RWPE2 (cell line): Measurements from ENCODE around the gene MYEOV.

Experiments
- ATAC-seq: fragments of 200-7000 bp; cut with Tn5 transposase; 3 replicates; pipeline ENCODE4 v1.9.1; 2021; ENCODE audit warnings: low read depth
- DNase-seq: peaks from one replicate; pipeline ENCODE4 v3.0.0-alpha.2; 2020; ENCODE audit warnings: low spot score
- H3K27ac ChIP-seq: fragments of 450-650 bp; 2 replicates; pipeline ENCODE4 v1.5.1; 2017; ENCODE audit warnings: mild to moderate bottlenecking; ENCODE audit not compliant: poor library complexity, severe bottlenecking
- H3K27me3 ChIP-seq: fragments of 250-450 bp; sonication (Bioruptor Pico); 2 replicates; pipeline ENCODE4 v1.5.1; 2021; ENCODE audit warnings: mild to moderate bottlenecking, moderate library complexity; ENCODE audit not compliant: insufficient read depth, poor library complexity, severe bottlenecking
- H3K36me3 ChIP-seq: fragments of 250-450 bp; sonication (Bioruptor Pico); 2 replicates; pipeline ENCODE4 v1.5.1; 2020; ENCODE audit warnings: low read depth, mild to moderate bottlenecking, moderate library complexity
- H3K4me1 ChIP-seq: fragments of 250-450 bp; sonication (Bioruptor Pico); 2 replicates; pipeline ENCODE4 v1.5.1; 2021; ENCODE audit warnings: mild to moderate bottlenecking, moderate library complexity; ENCODE audit not compliant: insufficient read depth, poor library complexity, severe bottlenecking
- H3K4me3 ChIP-seq: fragments of 250-450 bp; sonication (Bioruptor Pico); 2 replicates; pipeline ENCODE4 v1.5.1; 2021; ENCODE audit warnings: mild to moderate bottlenecking, moderate library complexity; ENCODE audit not compliant: severe bottlenecking
- H3K9me3 ChIP-seq: fragments of 250-450 bp; sonication (Bioruptor Pico); 2 replicates; pipeline ENCODE4 v1.5.1; 2021; ENCODE audit warnings: mild to moderate bottlenecking, moderate library complexity; ENCODE audit not compliant: severe bottlenecking
- CTCF ChIP-seq: fragments of 450-650 bp; IDR thresholded peaks from one replicate; pipeline ENCODE4 v1.5.1; 2017; ENCODE audit warnings: mild to moderate bottlenecking, moderate library complexity; ENCODE audit not compliant: poor library complexity, severe bottlenecking

Gene MYEOV

GRCh38 chr11:69327741-69328191 lies 33.8 kb downstream of the MYEOV start:
- Histone ChIP-seq H3K9me3 (no peaks in the 10 kb centered on the region), H3K4me3 (no peak overlapping the region), H3K4me1 (no peaks in the 10 kb centered on the region), H3K36me3 (no peaks in the 10 kb centered on the region), H3K27ac (no peak overlapping the region), H3K27me3 (no peaks in the 10 kb centered on the region)
- TF ChIP-seq CTCF = no peak
- no peak for DNase-seq
- no peak for ATAC-seq

- Histone ChIP-seq H3K27ac (no peak overlapping the region), H3K4me3 (no peak overlapping the region), H3K27me3 (no peaks in the 10 kb centered on the region), H3K36me3 (no peaks in the 10 kb centered on the region), H3K9me3 (no peaks in the 10 kb centered on the region), H3K4me1 (no peaks in the 10 kb centered on the region)
- DNase-seq (no peak), ATAC-seq (no peak)
- no peak for TF ChIP-seq CTCF
Measured at GRCh38 chr11:69328231-69328630, 34.3 kb downstream of the MYEOV start.

GRCh38 chr11:69329581-69329980 lies 35.6 kb downstream of the MYEOV start:
- DNase-seq = no peak

GRCh38 chr11:69330330-69330729 lies 36.4 kb downstream of the MYEOV start:
- Histone ChIP-seq H3K9me3 (no peaks in the 10 kb centered on the region), H3K27me3 (no peaks in the 10 kb centered on the region), H3K4me3 (no peak overlapping the region), H3K36me3 (no peaks in the 10 kb centered on the region), H3K27ac (no peak overlapping the region), H3K4me1 (no peaks in the 10 kb centered on the region)
- ATAC-seq (no peak), DNase-seq (no peak)
- no peak for TF ChIP-seq CTCF

More at GRCh38 chr11:69329581-69329980, 35.6 kb downstream of the MYEOV start:
- no peak for ATAC-seq
- Histone ChIP-seq H3K4me3 (no peak overlapping the region), H3K9me3 (no peaks in the 10 kb centered on the region), H3K27me3 (no peaks in the 10 kb centered on the region), H3K4me1 (no peaks in the 10 kb centered on the region), H3K27ac (no peak overlapping the region), H3K36me3 (no peaks in the 10 kb centered on the region)
- TF ChIP-seq CTCF = no peak

- TF ChIP-seq CTCF = no peak
- Histone ChIP-seq H3K4me3 (no peak overlapping the region), H3K9me3 (no peaks in the 10 kb centered on the region), H3K36me3 (no peaks in the 10 kb centered on the region), H3K4me1 (peaks cover 10% of the 10 kb centered on the region), H3K27ac (no peak overlapping the region), H3K27me3 (no peaks in the 10 kb centered on the region)
- ATAC-seq (no peak), DNase-seq (no peak)
Measured at GRCh38 chr11:69333149-69333710, 39.3 kb downstream of the MYEOV start.
